MCF 10A (cell line): Measurements from ENCODE around the gene CIRBP. TPM values are rescaled to one million over a fixed set of nuclear protein-coding genes. Genes with fewer than 3 reads are reported as not detected.

Experiments used
- BruUV-seq: library from RNA; stranded (reverse); fragments of 400-500 nt; replicated peaks from 2 replicates; lab custom pipeline; 2021; lab: Mats Ljungman, UMichigan
- CTCF ChIA-PET: fragments of 300-600 bp; sonication (Branson Sonifier 250); formaldehyde crosslinking; extraction: SDS; loops from one replicate; lab custom pipeline; 2021; ENCODE audit warnings: antibody characterized with exemption, inconsistent platforms; lab: Yijun Ruan, JAX
- POLR2A ChIA-PET: fragments of 300-600, 350-650 bp; sonication (Branson Sonifier 250); formaldehyde crosslinking; extraction: SDS; loops from one replicate; lab custom pipeline; 2020; ENCODE audit warnings: antibody characterized with exemption, inconsistent platforms; lab: Yijun Ruan, JAX
- DNase-seq: peaks from one replicate; pipeline ENCODE4 v3.0.0-alpha.2; 2018; ENCODE audit not compliant: unreplicated experiment
- H3K27ac Mint-ChIP-seq: one replicate; pipeline ENCODE4 v1.8.0; 2022; ENCODE audit warnings: mild to moderate bottlenecking, low read depth, mixed read lengths; ENCODE audit not compliant: unreplicated experiment
- H3K27me3 Mint-ChIP-seq: one replicate; pipeline ENCODE4 v1.8.0; 2022; ENCODE audit warnings: mixed read lengths; ENCODE audit not compliant: insufficient read depth, unreplicated experiment
- H3K36me3 Mint-ChIP-seq: one replicate; pipeline ENCODE4 v1.8.0; 2022; ENCODE audit warnings: mild to moderate bottlenecking, moderate library complexity, mixed read lengths; ENCODE audit not compliant: insufficient read depth, unreplicated experiment
- H3K4me1 Mint-ChIP-seq: one replicate; pipeline ENCODE4 v1.8.0; 2022; ENCODE audit warnings: mixed read lengths; ENCODE audit not compliant: insufficient read depth, unreplicated experiment
- H3K4me3 Mint-ChIP-seq: one replicate; pipeline ENCODE4 v1.8.0; 2022; ENCODE audit warnings: mild to moderate bottlenecking, moderate library complexity, mixed read lengths; ENCODE audit not compliant: unreplicated experiment
- H3K9me3 Mint-ChIP-seq: one replicate; pipeline ENCODE4 v1.8.0; 2022; ENCODE audit warnings: mixed read lengths; ENCODE audit not compliant: unreplicated experiment
- CTCF ChIP-seq: fragments of 200-600 bp; IDR thresholded peaks from one replicate; pipeline ENCODE4 v1.8.0; 2022; ENCODE audit warnings: antibody characterized with exemption, mild to moderate bottlenecking; ENCODE audit not compliant: unreplicated experiment
- intact Hi-C: fragments of 100-400 bp; cut with micrococcal nuclease; formaldehyde crosslinking; loops from 2 replicates; pipeline ENCODE4 v1.14.1; 2022
- total RNA-seq: library from RNA; stranded (reverse); gene quantifications from 2 replicates; pipeline ENCODE4 v1.2.3, GENCODE V29; 2022

Gene CIRBP
- total RNA-seq, 1 experiment from 2014 or later, result 362 TPM

- Mint-ChIP-seq H3K27me3 (no peaks in the 10 kb centered on the region), H3K9me3 (no peaks in the 10 kb centered on the region), H3K27ac (peak overlapping the region; percentile 88), H3K4me3 (peak overlapping the region; percentile 77), H3K36me3 (peaks cover 62% of the 10 kb centered on the region), H3K4me1 (peaks cover 14% of the 10 kb centered on the region)
- CTCF ChIA-PET, result no interaction called here
- POLR2A ChIA-PET, result interaction anchor here (0.7 to 1.8 kb wide), 4 partner anchors 32 to 1116 kb away, joined by 3 to 18 read pairs (median 4); no protein-coding TSS in a partner anchor
- intact Hi-C loops, result loop anchor here (5.0 to 10.0 kb wide), 2 partner anchors 108 to 236 kb away; partner anchors contain the start of genes ADAMTSL5 and NDUFS7
- no TSS peak for BruUV-seq
- TF ChIP-seq CTCF, result no peak
- DNase-seq, result no peak
Measured at GRCh38 chr19:1276628-1277022, 7.5 kb downstream of the CIRBP start.

GRCh38 chr19:1277061-1277460, 7.9 kb downstream of the CIRBP start:
- no peaks in the 10 kb centered on the region for H3K27me3 Mint-ChIP-seq
- intact Hi-C loops, result loop anchor here (5.0 to 10.0 kb wide), 2 partner anchors 108 to 235 kb away; partner anchors contain the start of genes ADAMTSL5 and NDUFS7
- peak overlapping the region; percentile 77 for H3K4me3 Mint-ChIP-seq
- no TSS peak for BruUV-seq
- no peak for DNase-seq
- ChIA-PET POLR2A (interaction anchor here (0.7 to 1.2 kb wide), 2 partner anchors 8 to 107 kb away, joined by 3 to 4 read pairs; partner anchors contain the start of gene CIRBP), CTCF (interaction anchor here (0.6 to 0.7 kb wide), 2 partner anchors 36 to 138 kb away, joined by 3 to 4 read pairs; no protein-coding TSS in a partner anchor)
- H3K27ac Mint-ChIP-seq, result peak overlapping the region; percentile 88
- H3K36me3 Mint-ChIP-seq, result peaks cover 57% of the 10 kb centered on the region
- no peak for TF ChIP-seq CTCF
- peaks cover 11% of the 10 kb centered on the region for H3K4me1 Mint-ChIP-seq
- H3K9me3 Mint-ChIP-seq, result no peaks in the 10 kb centered on the region

- peaks cover 11% of the 10 kb centered on the region for H3K4me1 Mint-ChIP-seq
- H3K27ac Mint-ChIP-seq, result no peak overlapping the region
- no peak overlapping the region for H3K4me3 Mint-ChIP-seq
- intact Hi-C loops, result loop anchor here (2.0 to 10.0 kb wide), 3 partner anchors 107 to 234 kb away; partner anchors contain the start of genes ADAMTSL5, NDUFS7 and RPS15
- no TSS peak for BruUV-seq
- DNase-seq, result no peak
- no peaks in the 10 kb centered on the region for H3K9me3 Mint-ChIP-seq
- no peaks in the 10 kb centered on the region for H3K27me3 Mint-ChIP-seq
- peaks cover 47% of the 10 kb centered on the region for H3K36me3 Mint-ChIP-seq
- POLR2A ChIA-PET, result interaction anchor here (0.6 to 1.2 kb wide), 2 partner anchors 9 to 139 kb away, joined by 3 to 4 read pairs; partner anchors contain the start of gene CIRBP
- CTCF ChIA-PET, result interaction anchor here (1.0 to 1.6 kb wide), 2 partner anchors 78 to 167 kb away, joined by 3 to 5 read pairs; no protein-coding TSS in a partner anchor
- no peak for TF ChIP-seq CTCF
Measured at GRCh38 chr19:1278074-1278473, 8.9 kb downstream of the CIRBP start.
